OCI-LY3 (cell line): Measurements from ENCODE around the gene ZNF385C.

ENCODE experiments used
- H2AFZ ChIP-seq: fragments of 200-600, 300-600 bp; shearing (Covaris generic); 2 replicates; pipeline ENCODE4 v1.6.0; 2014; ENCODE audit warnings: antibody characterized with exemption, low read depth, low read length
- H3K27ac ChIP-seq: fragments of 200-600, 300-600 bp; sonication (generic); 2 replicates; pipeline ENCODE4 v1.5.1; 2014; ENCODE audit warnings: mild to moderate bottlenecking, low read length, moderate library complexity, mixed read lengths
- H3K27me3 ChIP-seq: fragments of 200-600, 300-600 bp; sonication (generic); 2 replicates; pipeline ENCODE4 v1.6.1; 2014; ENCODE audit warnings: low read depth, low read length, mixed read lengths
- H3K36me3 ChIP-seq: fragments of 200-600, 300-600 bp; sonication (generic); replicated peaks from 2 replicates; pipeline ENCODE3; 2014; ENCODE audit warnings: low read depth, low read length, mixed read lengths
- H3K4me1 ChIP-seq: fragments of 300-600, 200-600 bp; sonication (generic); 2 replicates; pipeline ENCODE4 v1.6.1; 2014; ENCODE audit warnings: low read length, mixed read lengths
- H3K4me2 ChIP-seq: fragments of 200-600, 300-600 bp; sonication (generic); 2 replicates; pipeline ENCODE4 v1.6.1; 2014; ENCODE audit warnings: low read length, mixed read lengths
- H3K4me3 ChIP-seq: fragments of 300-600, 200-600 bp; sonication (generic); 2 replicates; pipeline ENCODE4 v1.5.1; 2014; ENCODE audit warnings: antibody characterized with exemption, mild to moderate bottlenecking, low read length, moderate library complexity
- H3K79me2 ChIP-seq: fragments of 300-600, 200-600 bp; shearing (Covaris generic); 2 replicates; pipeline ENCODE4 v1.6.1; 2014; ENCODE audit warnings: mild to moderate bottlenecking, low read length, mixed read lengths
- H3K9ac ChIP-seq: fragments of 300-600, 200-600 bp; shearing (Covaris generic); 2 replicates; pipeline ENCODE4 v1.6.0; 2014; ENCODE audit warnings: mild to moderate bottlenecking, low read length, moderate library complexity
- H3K9me3 ChIP-seq: fragments of 200-600, 300-600 bp; shearing (Covaris generic); 2 replicates; pipeline ENCODE4 v1.6.1; 2014; ENCODE audit warnings: low read length, mixed read lengths; ENCODE audit not compliant: insufficient read depth
- H4K20me1 ChIP-seq: fragments of 200-600, 300-600 bp; sonication (generic); 2 replicates; pipeline ENCODE4 v1.6.1; 2016; ENCODE audit warnings: low read length, mixed read lengths; ENCODE audit not compliant: insufficient read depth
- EZH2phosphoT487 ChIP-seq: fragments of 200-600 bp; shearing (Covaris generic); IDR thresholded peaks from 2 replicates; pipeline ENCODE4 v1.6.1; 2018; ENCODE audit warnings: antibody characterized with exemption, mixed run types, low read depth
- TF ChIP-seq, protein P1 (sequence below): fragments of 200-600, 300-600 bp; sonication (generic); IDR thresholded peaks from 2 replicates; pipeline ENCODE4 v1.5.1; 2014; ENCODE audit warnings: antibody characterized with exemption, low read length, low read depth

Gene ZNF385C

DNA sequence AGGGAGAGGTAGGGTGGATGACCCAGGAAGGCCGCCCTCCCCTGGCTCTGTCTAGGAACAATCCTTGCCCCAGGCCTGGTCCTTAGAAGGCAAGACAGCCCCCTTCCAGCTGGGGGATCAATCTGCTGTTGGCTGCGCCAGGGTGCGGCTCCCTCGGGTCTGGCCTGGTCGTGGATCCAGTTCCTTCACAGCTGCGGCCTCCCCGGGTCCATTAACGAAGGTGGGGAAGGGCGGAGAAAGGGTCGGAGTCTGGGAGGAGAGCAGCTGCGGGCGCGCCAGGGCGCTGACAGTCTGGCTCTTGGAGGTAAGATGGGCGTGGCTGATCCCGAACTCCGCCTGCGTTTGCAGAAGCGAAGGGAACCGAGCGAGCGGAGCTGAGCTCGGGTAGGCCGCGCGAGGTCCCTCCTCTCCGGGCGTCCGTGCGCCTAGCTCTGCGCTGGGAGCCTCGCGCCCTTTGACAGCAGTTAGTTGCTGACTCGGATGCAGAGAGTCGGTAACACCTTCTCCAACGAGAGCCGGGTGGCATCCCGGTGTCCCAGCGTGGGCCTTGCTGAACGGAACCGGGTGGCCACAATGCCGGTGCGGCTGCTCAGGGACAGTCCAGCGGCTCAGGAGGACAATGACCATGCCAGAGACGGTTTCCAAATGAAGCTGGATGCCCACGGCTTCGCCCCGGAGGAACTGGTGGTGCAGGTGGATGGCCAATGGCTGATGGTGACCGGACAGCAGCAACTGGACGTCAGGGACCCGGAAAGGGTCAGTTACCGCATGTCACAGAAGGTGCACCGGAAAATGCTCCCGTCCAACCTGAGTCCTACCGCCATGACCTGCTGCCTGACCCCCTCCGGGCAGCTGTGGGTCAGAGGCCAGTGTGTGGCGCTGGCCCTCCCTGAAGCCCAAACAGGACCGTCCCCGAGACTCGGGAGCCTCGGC is 24.4 kb upstream of the ZNF385C start, which contains the start of gene HSPB9:
Gene HSPB9 (plus strand): TSS at position 434 of the 933 bp plus-strand sequence. CDS start 47 bp downstream, at position 481.
- H2AFZ ChIP-seq = no peak within 1 kb of the TSS
- no peak within 1 kb of the TSS for H3K27ac ChIP-seq
- H3K4me2 ChIP-seq = no peak within 1 kb of the TSS
- no peaks in the 10 kb centered on the region for H4K20me1 ChIP-seq
- H3K79me2 ChIP-seq = 0 out of 2 replicates have a peak, but pooled peaks cover 4% of the 10 kb centered on the region
- no peaks in the 10 kb centered on the region for H3K9me3 ChIP-seq
- peaks cover 32% of the 10 kb centered on the region for H3K4me1 ChIP-seq
- H3K9ac ChIP-seq = no peak within 1 kb of the TSS
- TF ChIP-seq, protein P1, sequence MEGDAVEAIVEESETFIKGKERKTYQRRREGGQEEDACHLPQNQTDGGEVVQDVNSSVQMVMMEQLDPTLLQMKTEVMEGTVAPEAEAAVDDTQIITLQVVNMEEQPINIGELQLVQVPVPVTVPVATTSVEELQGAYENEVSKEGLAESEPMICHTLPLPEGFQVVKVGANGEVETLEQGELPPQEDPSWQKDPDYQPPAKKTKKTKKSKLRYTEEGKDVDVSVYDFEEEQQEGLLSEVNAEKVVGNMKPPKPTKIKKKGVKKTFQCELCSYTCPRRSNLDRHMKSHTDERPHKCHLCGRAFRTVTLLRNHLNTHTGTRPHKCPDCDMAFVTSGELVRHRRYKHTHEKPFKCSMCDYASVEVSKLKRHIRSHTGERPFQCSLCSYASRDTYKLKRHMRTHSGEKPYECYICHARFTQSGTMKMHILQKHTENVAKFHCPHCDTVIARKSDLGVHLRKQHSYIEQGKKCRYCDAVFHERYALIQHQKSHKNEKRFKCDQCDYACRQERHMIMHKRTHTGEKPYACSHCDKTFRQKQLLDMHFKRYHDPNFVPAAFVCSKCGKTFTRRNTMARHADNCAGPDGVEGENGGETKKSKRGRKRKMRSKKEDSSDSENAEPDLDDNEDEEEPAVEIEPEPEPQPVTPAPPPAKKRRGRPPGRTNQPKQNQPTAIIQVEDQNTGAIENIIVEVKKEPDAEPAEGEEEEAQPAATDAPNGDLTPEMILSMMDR = no peak
- TF ChIP-seq EZH2phosphoT487 = no peak
- H3K4me3 ChIP-seq = no peak within 1 kb of the TSS
- H3K27me3 ChIP-seq = no peaks in the 10 kb centered on the region
- peaks cover 19% of the 10 kb centered on the region for H3K36me3 ChIP-seq

DNA sequence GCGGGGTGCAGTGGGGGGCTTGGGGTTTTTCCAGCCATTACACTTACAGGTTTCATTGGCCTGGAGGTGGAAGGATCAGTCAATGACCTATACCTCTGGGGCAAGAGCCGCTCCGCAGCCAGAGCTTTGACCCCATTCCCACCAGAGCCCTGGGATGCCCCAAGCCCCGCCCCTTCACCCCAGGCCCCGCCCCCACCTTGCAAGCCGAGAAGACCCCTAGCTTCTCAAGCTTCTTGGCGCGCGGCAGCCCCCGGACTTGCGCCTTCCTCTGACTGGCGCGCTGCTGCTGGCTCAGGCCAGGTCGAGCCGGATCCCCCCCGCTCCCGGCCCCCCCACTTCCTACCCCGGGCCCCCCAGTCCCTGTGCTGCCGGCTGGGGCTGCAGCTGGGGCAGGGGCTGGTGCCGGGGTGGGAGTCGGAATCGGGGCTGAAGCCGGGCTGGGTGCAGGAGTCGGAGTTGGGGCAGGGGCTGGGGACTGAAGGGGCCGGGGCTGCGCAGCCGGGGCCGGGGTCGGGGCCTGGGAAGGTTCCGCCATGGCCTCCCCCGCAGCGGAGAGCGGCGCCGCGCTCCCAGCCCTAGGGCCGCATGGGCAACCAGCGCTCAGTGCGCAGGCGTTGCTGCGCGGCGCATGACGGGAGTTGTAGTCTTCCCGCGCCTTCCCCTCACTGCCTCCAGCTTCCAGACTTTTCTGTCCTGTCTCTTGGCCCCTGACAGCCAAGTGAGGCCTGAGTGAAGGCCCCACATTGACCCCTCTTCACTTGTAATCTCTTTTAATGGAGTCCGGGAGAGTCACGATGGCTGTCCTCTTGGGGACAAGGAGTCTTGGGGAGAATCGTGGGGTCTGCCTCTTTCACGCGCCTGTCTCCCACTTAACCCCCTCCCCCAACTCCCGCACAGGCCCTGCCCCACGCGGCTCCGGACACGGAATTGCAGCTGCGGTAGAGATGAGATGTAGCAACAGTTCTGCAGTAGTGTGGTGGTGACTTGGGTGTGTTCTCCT is 22.8 kb upstream of the ZNF385C start, which contains the start of gene KAT2A:
Gene KAT2A (minus strand): TSS at position 598 of the 1,000 bp plus-strand sequence. CDS start 63 bp downstream, at position 535.
- Histone ChIP-seq H3K4me2 (peak within 1 kb of the TSS; percentile 94), H3K9ac (peak within 1 kb of the TSS; percentile 84), H3K36me3 (peaks cover 23% of the 10 kb centered on the region), H4K20me1 (no peaks in the 10 kb centered on the region), H3K79me2 (0 out of 2 replicates have a peak, but pooled peaks cover 4% of the 10 kb centered on the region), H3K4me3 (peak within 1 kb of the TSS; percentile 89), H3K27ac (peak within 1 kb of the TSS; percentile 39; the same call in 1 of the 2 replicates), H3K4me1 (peaks cover 29% of the 10 kb centered on the region), H2AFZ (peak within 1 kb of the TSS; percentile 53; the same call in 1 of the 2 replicates), H3K27me3 (no peaks in the 10 kb centered on the region), H3K9me3 (no peaks in the 10 kb centered on the region)
- TF ChIP-seq, protein P1 = no peak
- TF ChIP-seq EZH2phosphoT487 = no peak

DNA sequence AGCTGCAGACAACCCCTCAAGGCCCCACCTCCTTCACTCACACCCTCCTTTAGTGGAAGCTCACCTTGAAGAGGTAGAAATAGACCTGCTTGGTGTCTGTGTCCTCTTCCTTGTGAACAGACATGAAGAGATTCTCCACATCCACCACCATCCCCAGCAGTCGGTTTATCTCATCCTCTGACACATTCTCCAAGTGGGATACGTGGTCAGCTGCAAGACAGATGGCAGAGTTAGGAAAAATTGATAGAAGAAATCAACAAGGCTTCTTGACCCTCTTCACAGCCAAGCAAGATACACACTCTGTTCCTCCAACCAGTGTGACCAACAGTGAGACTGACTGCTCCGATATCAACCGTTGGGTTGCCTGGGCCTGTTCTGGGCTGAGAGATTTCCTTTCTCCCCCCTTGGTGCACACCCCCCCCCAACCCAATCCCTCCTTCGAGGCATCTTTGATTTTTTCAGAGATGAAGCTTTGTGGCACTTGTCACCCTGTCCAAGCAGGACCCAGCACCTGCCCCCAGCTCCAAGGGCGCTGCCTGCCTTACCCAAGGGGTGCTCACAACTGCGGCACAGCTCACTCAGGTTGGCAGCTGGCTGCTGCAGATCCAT is 22.0 kb upstream of the ZNF385C start:
- no peak for TF ChIP-seq EZH2phosphoT487
- TF ChIP-seq, protein P1 = no peak
- peak overlapping the region; percentile 89 for H3K4me3 ChIP-seq
- H3K27ac ChIP-seq = no peak overlapping the region
- peak overlapping the region; percentile 94 for H3K4me2 ChIP-seq
- H3K4me1 ChIP-seq = peaks cover 35% of the 10 kb centered on the region
- no peaks in the 10 kb centered on the region for H4K20me1 ChIP-seq
- H3K9me3 ChIP-seq = no peaks in the 10 kb centered on the region
- no peaks in the 10 kb centered on the region for H3K27me3 ChIP-seq
- H2AFZ ChIP-seq = no peak overlapping the region
- 0 out of 2 replicates have a peak, but pooled peaks cover 4% of the 10 kb centered on the region for H3K79me2 ChIP-seq
- H3K36me3 ChIP-seq = peaks cover 25% of the 10 kb centered on the region
- H3K9ac ChIP-seq = peak overlapping the region; percentile 84
